HuH-7 (cell line): Measurements from ENCODE around the gene ESPN.

Experiments used
- DNase-seq: peaks from one replicate; pipeline ENCODE4 v3.0.0; 2011; ENCODE audit warnings: low spot score

ESPN gene

GRCh38 chr1:6499296-6499695 lies 74.7 kb downstream of the ESPN start:
- DNase-seq: no peak

GRCh38 chr1:6500544-6501278 lies 76.1 kb downstream of the ESPN start:
- no peak for DNase-seq

- no peak for DNase-seq
Observed at GRCh38 chr1:6501279-6501813, 76.8 kb downstream of the ESPN start.

GRCh38 chr1:6502000-6502891 lies 77.7 kb downstream of the ESPN start:
- DNase-seq: no peak

- no peak for DNase-seq
Observed at GRCh38 chr1:6503884-6504602, 79.5 kb downstream of the ESPN start.

- DNase-seq: no peak
Observed at GRCh38 chr1:6504887-6505286, 80.3 kb downstream of the ESPN start.

- DNase-seq: no peak
Observed at GRCh38 chr1:6505367-6506209, 81.0 kb downstream of the ESPN start.

- no peak for DNase-seq
Observed at GRCh38 chr1:6506210-6507036, 81.8 kb downstream of the ESPN start.

GRCh38 chr1:6507037-6507428 lies 82.5 kb downstream of the ESPN start:
- DNase-seq: no peak

GRCh38 chr1:6507461-6507911 lies 82.9 kb downstream of the ESPN start:
- no peak for DNase-seq

GRCh38 chr1:6508154-6508815 lies 83.7 kb downstream of the ESPN start:
- DNase-seq: no peak

- DNase-seq: no peak
Observed at GRCh38 chr1:6508816-6509189, 84.2 kb downstream of the ESPN start.

GRCh38 chr1:6509220-6509918 lies 84.8 kb downstream of the ESPN start:
- DNase-seq: no peak

GRCh38 chr1:6509919-6510291 lies 85.3 kb downstream of the ESPN start:
- DNase-seq: no peak

- no peak for DNase-seq
Observed at GRCh38 chr1:6510493-6510892, 85.9 kb downstream of the ESPN start.
